ENCODE measurements around the gene COMMD10.

The COMMD10 gene

DNA sequence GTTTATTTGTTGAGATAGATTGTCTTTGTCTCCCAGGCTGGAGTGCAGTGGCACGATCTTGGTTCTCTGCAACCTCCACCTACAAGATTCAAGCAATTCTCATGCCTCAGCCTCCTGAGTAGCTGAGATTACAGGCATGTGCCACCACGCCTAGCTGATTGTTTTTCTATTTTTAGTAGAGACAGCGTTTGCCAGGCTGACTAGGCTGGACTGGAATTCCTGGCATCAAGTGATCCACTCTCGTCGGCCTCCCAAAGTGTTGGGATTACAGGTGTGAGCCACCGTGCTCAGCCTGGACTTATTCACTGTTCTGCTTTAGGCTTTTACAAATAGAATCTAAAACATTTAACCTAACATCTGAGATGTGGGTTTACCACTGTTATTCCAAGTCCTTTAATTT, 91.3 kb downstream of the COMMD10 start:
- H3K9me3 ChIP-seq (ENCODE audit: low read depth, low read length): no peaks in the 10 kb centered on the region
- TF ChIP-seq POLR2AphosphoS5 (IDR thresholded peaks at IDR 0.05; ENCODE audit: borderline replicate concordance, low read depth, low read length) (no peak), EZH2 (IDR thresholded peaks at IDR 0.05) (no peak), FOXP2 (optimal IDR thresholded peaks at IDR 0.05; ENCODE audit: control extremely low read depth, extremely low read length, insufficient read depth) (no peak)
- no peak for DNase-seq (ENCODE audit: low read depth, low spot score)
- H3K4me3 ChIP-seq: no peak overlapping the region
- H3K36me3 ChIP-seq (ENCODE audit: insufficient read depth, low read length): no peaks in the 10 kb centered on the region
- no peak overlapping the region for H3K9ac ChIP-seq (ENCODE audit: insufficient read length)
- H3K27ac ChIP-seq: no peak overlapping the region

- no peaks in the 10 kb centered on the region for H3K36me3 ChIP-seq (ENCODE audit: insufficient read depth, low read length)
- H3K9ac ChIP-seq (ENCODE audit: insufficient read length): no peak overlapping the region
- TF ChIP-seq POLR2AphosphoS5 (IDR thresholded peaks at IDR 0.05; ENCODE audit: borderline replicate concordance, low read depth, low read length) (no peak), EZH2 (IDR thresholded peaks at IDR 0.05) (no peak), FOXP2 (optimal IDR thresholded peaks at IDR 0.05; ENCODE audit: control extremely low read depth, extremely low read length, insufficient read depth) (no peak)
These were observed 94.1 kb downstream of the COMMD10 start for GRCh38 chr5:116178925-116179324.

GRCh38 chr5:116209166-116209565, 124.3 kb downstream of the COMMD10 start:
- no peak overlapping the region for H3K4me3 ChIP-seq
- no peak for TF ChIP-seq POLR2AphosphoS5 (IDR thresholded peaks at IDR 0.05; ENCODE audit: borderline replicate concordance, low read depth, low read length)
- no peak for TF ChIP-seq EZH2 (IDR thresholded peaks at IDR 0.05)
- TF ChIP-seq FOXP2 (optimal IDR thresholded peaks at IDR 0.05; ENCODE audit: control extremely low read depth, extremely low read length, insufficient read depth): no peak
- H3K9ac ChIP-seq (ENCODE audit: insufficient read length): no peak overlapping the region
- no peaks in the 10 kb centered on the region for H3K36me3 ChIP-seq (ENCODE audit: insufficient read depth, low read length)
- no peaks in the 10 kb centered on the region for H3K9me3 ChIP-seq (ENCODE audit: low read depth, low read length)
- DNase-seq (ENCODE audit: low read depth, low spot score): no peak
- H3K27ac ChIP-seq: no peak overlapping the region

More at GRCh38 chr5:116178925-116179324, 94.1 kb downstream of the COMMD10 start:
- Histone ChIP-seq H3K4me3 (no peak overlapping the region), H3K9me3 (ENCODE audit: low read depth, low read length) (no peaks in the 10 kb centered on the region), H3K27ac (no peak overlapping the region)
- DNase-seq (ENCODE audit: low read depth, low spot score): no peak

DNA sequence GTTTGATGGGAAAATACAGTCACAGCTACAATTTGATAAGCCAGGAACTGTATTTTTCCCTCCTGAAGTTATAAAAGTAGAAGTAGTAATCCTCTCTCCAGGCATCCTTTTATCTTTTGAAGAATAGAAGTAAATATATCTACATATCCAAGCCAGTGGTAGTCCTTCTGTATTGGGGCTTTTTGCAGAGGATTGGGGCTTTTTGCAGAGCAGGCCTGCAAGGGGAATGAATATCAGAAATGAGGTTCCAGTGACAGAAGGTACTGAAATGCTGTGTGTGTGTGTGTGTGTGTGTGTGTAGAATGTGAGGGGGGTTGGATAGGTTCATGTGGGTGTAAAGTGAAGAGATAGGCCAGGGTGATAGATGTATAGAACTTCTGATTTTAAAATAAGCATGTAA, 127.4 kb downstream of the COMMD10 start:
- Histone ChIP-seq H3K9ac (ENCODE audit: insufficient read length) (no peak overlapping the region), H3K9me3 (ENCODE audit: low read depth, low read length) (no peaks in the 10 kb centered on the region), H3K27ac (no peak overlapping the region), H3K36me3 (ENCODE audit: insufficient read depth, low read length) (no peaks in the 10 kb centered on the region), H3K4me3 (no peak overlapping the region)
- no peak for TF ChIP-seq POLR2AphosphoS5 (IDR thresholded peaks at IDR 0.05; ENCODE audit: borderline replicate concordance, low read depth, low read length)
- no peak for TF ChIP-seq FOXP2 (optimal IDR thresholded peaks at IDR 0.05; ENCODE audit: control extremely low read depth, extremely low read length, insufficient read depth)
- TF ChIP-seq EZH2 (IDR thresholded peaks at IDR 0.05): no peak
- no peak for DNase-seq (ENCODE audit: low read depth, low spot score)

DNA sequence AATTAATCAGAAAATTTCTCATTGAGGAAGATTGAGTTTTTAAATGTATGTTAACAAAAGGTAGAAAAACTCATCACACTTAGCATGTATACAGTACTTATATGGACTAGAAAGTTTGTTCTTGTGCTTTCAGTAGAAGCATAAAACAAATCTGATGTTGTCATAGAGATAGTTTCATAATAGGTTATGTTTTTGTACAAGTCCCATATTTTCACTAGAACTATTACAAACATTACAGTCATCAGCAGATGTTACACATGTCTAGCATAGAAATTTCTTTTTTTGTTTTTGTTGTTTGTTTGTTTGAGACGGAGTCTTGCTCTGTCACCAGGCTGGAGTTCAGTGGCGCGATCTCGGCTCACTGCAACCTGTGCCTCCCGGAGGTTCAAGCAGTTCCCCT, 131.4 kb downstream of the COMMD10 start:
- H3K36me3 ChIP-seq (ENCODE audit: insufficient read depth, low read length): no peaks in the 10 kb centered on the region
- TF ChIP-seq FOXP2 (optimal IDR thresholded peaks at IDR 0.05; ENCODE audit: control extremely low read depth, extremely low read length, insufficient read depth): no peak
- no peak for TF ChIP-seq EZH2 (IDR thresholded peaks at IDR 0.05)
- TF ChIP-seq POLR2AphosphoS5 (IDR thresholded peaks at IDR 0.05; ENCODE audit: borderline replicate concordance, low read depth, low read length): no peak

GRCh38 chr5:116225281-116225922, 140.6 kb downstream of the COMMD10 start:
- Histone ChIP-seq H3K36me3 (ENCODE audit: insufficient read depth, low read length) (no peaks in the 10 kb centered on the region), H3K9ac (ENCODE audit: insufficient read length) (no peak overlapping the region), H3K27ac (no peak overlapping the region), H3K4me3 (no peak overlapping the region), H3K9me3 (ENCODE audit: low read depth, low read length) (no peaks in the 10 kb centered on the region)
- DNase-seq (ENCODE audit: low read depth, low spot score): no peak
- TF ChIP-seq POLR2AphosphoS5 (IDR thresholded peaks at IDR 0.05; ENCODE audit: borderline replicate concordance, low read depth, low read length): no peak
- TF ChIP-seq FOXP2 (optimal IDR thresholded peaks at IDR 0.05; ENCODE audit: control extremely low read depth, extremely low read length, insufficient read depth): no peak
- TF ChIP-seq EZH2 (IDR thresholded peaks at IDR 0.05): no peak

More for the DNA sequence above, 131.4 kb downstream of the COMMD10 start:
- H3K4me3 ChIP-seq: no peak overlapping the region
- no peak overlapping the region for H3K27ac ChIP-seq
- DNase-seq (ENCODE audit: low read depth, low spot score): no peak
- no peaks in the 10 kb centered on the region for H3K9me3 ChIP-seq (ENCODE audit: low read depth, low read length)
- H3K9ac ChIP-seq (ENCODE audit: insufficient read length): no peak overlapping the region

GRCh38 chr5:116229131-116229689, 144.4 kb downstream of the COMMD10 start:
- no peak for DNase-seq (ENCODE audit: low read depth, low spot score)
- no peak overlapping the region for H3K4me3 ChIP-seq
- H3K36me3 ChIP-seq (ENCODE audit: insufficient read depth, low read length): no peaks in the 10 kb centered on the region
- no peak for TF ChIP-seq POLR2AphosphoS5 (IDR thresholded peaks at IDR 0.05; ENCODE audit: borderline replicate concordance, low read depth, low read length)
- no peak for TF ChIP-seq EZH2 (IDR thresholded peaks at IDR 0.05)
- TF ChIP-seq FOXP2 (optimal IDR thresholded peaks at IDR 0.05; ENCODE audit: control extremely low read depth, extremely low read length, insufficient read depth): no peak
- no peak overlapping the region for H3K9ac ChIP-seq (ENCODE audit: insufficient read length)
- no peaks in the 10 kb centered on the region for H3K9me3 ChIP-seq (ENCODE audit: low read depth, low read length)
- H3K27ac ChIP-seq: no peak overlapping the region

GRCh38 chr5:116231288-116231687, 146.5 kb downstream of the COMMD10 start:
- no peak for DNase-seq (ENCODE audit: low read depth, low spot score)
- no peak overlapping the region for H3K4me3 ChIP-seq

More at GRCh38 chr5:116231288-116231687, 146.5 kb downstream of the COMMD10 start:
- H3K27ac ChIP-seq: no peak overlapping the region
- TF ChIP-seq FOXP2 (optimal IDR thresholded peaks at IDR 0.05; ENCODE audit: control extremely low read depth, extremely low read length, insufficient read depth): no peak
- TF ChIP-seq POLR2AphosphoS5 (IDR thresholded peaks at IDR 0.05; ENCODE audit: borderline replicate concordance, low read depth, low read length): no peak
- TF ChIP-seq EZH2 (IDR thresholded peaks at IDR 0.05): no peak
- no peak overlapping the region for H3K9ac ChIP-seq (ENCODE audit: insufficient read length)
- no peaks in the 10 kb centered on the region for H3K36me3 ChIP-seq (ENCODE audit: insufficient read depth, low read length)
- H3K9me3 ChIP-seq (ENCODE audit: low read depth, low read length): no peaks in the 10 kb centered on the region
